ENCODE measurements around the gene MAGI2.

MAGI2 gene

GRCh38 chr7:78450706-78451105 is 1002.8 kb downstream of the MAGI2 start:
- DNase-seq, result no peak

GRCh38 chr7:78448911-78449310 is 1004.6 kb downstream of the MAGI2 start:
- DNase-seq, result no peak

- DNase-seq, result no peak
These were observed 1009.2 kb downstream of the MAGI2 start for GRCh38 chr7:78444267-78444666.

GRCh38 chr7:78443811-78444210 is 1009.7 kb downstream of the MAGI2 start:
- no peak for DNase-seq

- no peak for DNase-seq
These were observed 1011.7 kb downstream of the MAGI2 start for GRCh38 chr7:78441737-78442136.

- no peak for DNase-seq
These were observed 1015.0 kb downstream of the MAGI2 start for GRCh38 chr7:78438433-78438832.

- no peak for DNase-seq
These were observed 1016.3 kb downstream of the MAGI2 start for GRCh38 chr7:78437118-78437517.

- no peak for DNase-seq
These were observed 1018.1 kb downstream of the MAGI2 start for GRCh38 chr7:78435355-78435754.

GRCh38 chr7:78434281-78434680 is 1019.2 kb downstream of the MAGI2 start:
- DNase-seq, result no peak

GRCh38 chr7:78433421-78433820 is 1020.0 kb downstream of the MAGI2 start:
- no peak for DNase-seq

GRCh38 chr7:78429878-78430277 is 1023.6 kb downstream of the MAGI2 start:
- DNase-seq, result no peak

GRCh38 chr7:78427209-78427608 is 1026.3 kb downstream of the MAGI2 start:
- no peak for DNase-seq

- no peak for DNase-seq
These were observed 1033.5 kb downstream of the MAGI2 start for GRCh38 chr7:78420001-78420400.

GRCh38 chr7:78417180-78417853 is 1036.2 kb downstream of the MAGI2 start:
- DNase-seq, result no peak

- DNase-seq, result no peak
These were observed 1039.9 kb downstream of the MAGI2 start for GRCh38 chr7:78413568-78413967.

GRCh38 chr7:78412216-78412858 is 1041.1 kb downstream of the MAGI2 start:
- no peak for DNase-seq

- no peak for DNase-seq
These were observed 1046.4 kb downstream of the MAGI2 start for GRCh38 chr7:78407031-78407430.

GRCh38 chr7:78406531-78406930 is 1046.9 kb downstream of the MAGI2 start:
- no peak for DNase-seq

- DNase-seq, result no peak
These were observed 1051.4 kb downstream of the MAGI2 start for GRCh38 chr7:78402096-78402495.

GRCh38 chr7:78400038-78400437 is 1053.4 kb downstream of the MAGI2 start:
- no peak for DNase-seq

- DNase-seq, result no peak
These were observed 1054.3 kb downstream of the MAGI2 start for GRCh38 chr7:78399033-78399769.

GRCh38 chr7:78398576-78398975 is 1054.9 kb downstream of the MAGI2 start:
- no peak for DNase-seq

GRCh38 chr7:78398081-78398480 is 1055.4 kb downstream of the MAGI2 start:
- no peak for DNase-seq

- DNase-seq, result no peak
These were observed 1057.3 kb downstream of the MAGI2 start for GRCh38 chr7:78396210-78396609.

Measured in central memory CD4-positive, alpha-beta T cell (primary cell).